HepG2 (cell line): ENCODE measurements around the gene IL1R1. TPM values are rescaled to one million over a fixed set of nuclear protein-coding genes. Genes with fewer than 3 reads are reported as not detected.

ENCODE experiments used
- GATAD2A ChIP-seq: IDR thresholded peaks from 2 replicates; pipeline ENCODE4 v1.6.1; 2016
- HES4 ChIP-seq: sonication (generic); formaldehyde crosslinking; IDR thresholded peaks from 2 replicates; pipeline ENCODE4 v1.9.0; 2021; ENCODE audit warnings: mild to moderate bottlenecking, missing genetic modification reagents, borderline replicate concordance
- HNF4A ChIP-seq: sonication (generic); formaldehyde crosslinking; IDR thresholded peaks from 2 replicates; pipeline ENCODE4 v1.4.0; 2020; ENCODE audit warnings: missing genetic modification reagents
- MED8 ChIP-seq: sonication (generic); formaldehyde crosslinking; IDR thresholded peaks from 2 replicates; pipeline ENCODE4 v1.8.1; 2023; ENCODE audit warnings: mild to moderate bottlenecking, missing genetic modification reagents; ENCODE audit not compliant: insufficient replicate concordance
- NR2C2 ChIP-seq: sonication (generic); formaldehyde crosslinking; IDR thresholded peaks from 2 replicates; pipeline ENCODE4 v1.4.0; 2020; ENCODE audit warnings: missing genetic modification reagents, mild to moderate bottlenecking, moderate library complexity, borderline replicate concordance
- PAWR ChIP-seq: sonication (generic); formaldehyde crosslinking; IDR thresholded peaks from 2 replicates; pipeline ENCODE4 v1.4.0; 2020; ENCODE audit warnings: missing genetic modification reagents, mild to moderate bottlenecking, borderline replicate concordance
- POLR2AphosphoS5 ChIP-seq: IDR thresholded peaks from 2 replicates; pipeline ENCODE4 v1.6.1; 2012; ENCODE audit warnings: low read depth, low read length
- RARA ChIP-seq: IDR thresholded peaks from 2 replicates; pipeline ENCODE4 v1.6.1; 2016; ENCODE audit warnings: missing genetic modification reagents, missing compliant biosample characterization
- TBX2 ChIP-seq: sonication (generic); formaldehyde crosslinking; IDR thresholded peaks from 2 replicates; pipeline ENCODE4 v1.5.0; 2020; ENCODE audit warnings: missing genetic modification reagents, mild to moderate bottlenecking, borderline replicate concordance
- TGIF2 ChIP-seq: IDR thresholded peaks from 2 replicates; pipeline ENCODE4 v1.6.1; 2016; ENCODE audit warnings: control low read depth, missing compliant biosample characterization
- TOE1 ChIP-seq: sonication (generic); formaldehyde crosslinking; IDR thresholded peaks from 2 replicates; pipeline ENCODE4 v1.4.0; 2020; ENCODE audit warnings: mild to moderate bottlenecking, missing genetic modification reagents
- TRAFD1 ChIP-seq: sonication (generic); formaldehyde crosslinking; IDR thresholded peaks from 2 replicates; pipeline ENCODE4 v1.5.1; 2020; ENCODE audit warnings: missing genetic modification reagents, mild to moderate bottlenecking, borderline replicate concordance
- ZNF142 ChIP-seq: sonication (generic); formaldehyde crosslinking; IDR thresholded peaks from 2 replicates; pipeline ENCODE4 v1.4.0; 2020; ENCODE audit warnings: missing genetic modification reagents
- ZNF234 ChIP-seq: sonication (generic); formaldehyde crosslinking; conservative IDR thresholded peaks from 2 replicates; pipeline ENCODE4 v1.5.1; 2020; ENCODE audit warnings: mild to moderate bottlenecking, missing genetic modification reagents
- ZNF331 ChIP-seq: sonication (generic); formaldehyde crosslinking; IDR thresholded peaks from 2 replicates; pipeline ENCODE4 v1.4.0; 2020; ENCODE audit warnings: missing genetic modification reagents
- ZNF335 ChIP-seq: sonication (generic); formaldehyde crosslinking; IDR thresholded peaks from 2 replicates; pipeline ENCODE4 v1.4.0; 2020; ENCODE audit warnings: missing genetic modification reagents
- ZNF33B ChIP-seq: sonication (generic); formaldehyde crosslinking; IDR thresholded peaks from 2 replicates; pipeline ENCODE4 v1.5.1; 2020; ENCODE audit warnings: mild to moderate bottlenecking, missing genetic modification reagents
- ZNF563 ChIP-seq: sonication (generic); formaldehyde crosslinking; IDR thresholded peaks from 2 replicates; pipeline ENCODE4 v1.8.0; 2022; ENCODE audit warnings: mild to moderate bottlenecking, moderate library complexity, missing genetic modification reagents
- ZNF614 ChIP-seq: IDR thresholded peaks from 2 replicates; pipeline ENCODE4 v1.6.1; 2018; ENCODE audit warnings: missing biosample characterization, missing genetic modification reagents, inconsistent platforms, borderline replicate concordance
- ZNF644 ChIP-seq: IDR thresholded peaks from 2 replicates; pipeline ENCODE4 v1.6.1; 2016; ENCODE audit warnings: low read depth
- ZNF687 ChIP-seq: sonication (generic); formaldehyde crosslinking; IDR thresholded peaks from 2 replicates; pipeline ENCODE4 v1.5.1; 2020; ENCODE audit warnings: mild to moderate bottlenecking, missing genetic modification reagents, moderate library complexity
- polyA plus RNA-seq, 8 experiments: library from polyadenylated mRNA; depleted of rRNA in 3 of 8; stranded (reverse) in 7 of 8; unstranded in 1 of 8; fragments of >200 nt; fragmentation: Illumina TruSeq in 4 of 8; extraction: Trizol in 4 of 8; gene quantifications; 2 replicates each; pipeline versions ENCODE4 v1.2.1 to v1.2.3, GENCODE V29; 2011 to 2016; ENCODE audit warnings: low read depth in 4 of 8, missing spikeins in 1 of 8, mixed read lengths in 1 of 8; ENCODE audit not compliant: insufficient read depth in 1 of 8
- total RNA-seq, 5 experiments: library from RNA; depleted of rRNA; stranded (reverse); fragments of >200 nt; fragmentation: Illumina TruSeq; extraction: Trizol; gene quantifications; 2 replicates each; pipeline ENCODE4 v1.2.3, GENCODE V29; 2016; ENCODE audit warnings: low read depth in 1 of 5

Gene IL1R1
- total and polyA plus RNA-seq, 2 of the 13 experiments (the other 11 are each of a cell fraction or from before 2014, with no cell fraction given): 38.0 to 93.1 TPM

- TF ChIP-seq TOE1 (CRISPR knock-in tag) (no peak; the same call in 1 of the 2 replicates), ZNF614 (CRISPR knock-in tag) (peak; percentile 83; the same call in 1 of the 2 replicates), POLR2AphosphoS5 (peak; percentile 45; the same call in 1 of the 2 replicates), ZNF563 (CRISPR knock-in tag) (no peak), ZNF331 (CRISPR knock-in tag) (peak; percentile 89; the same call in 1 of the 2 replicates), HNF4A (peak; percentile 98), MED8 (CRISPR knock-in tag) (peak; percentile 75), ZNF33B (no peak), ZNF687 (CRISPR knock-in tag) (no peak), TBX2 (CRISPR knock-in tag) (peak; percentile 74; the same call in 1 of the 2 replicates), GATAD2A (CRISPR knock-in tag) (peak; percentile 98), RARA (CRISPR knock-in tag) (peak; percentile 87), TRAFD1 (no peak), ZNF335 (CRISPR knock-in tag) (0 out of 2 replicates have a peak, but pooled peaks have one; percentile 26), TGIF2 (CRISPR knock-in tag) (0 out of 2 replicates have a peak, but pooled peaks have one; percentile 22), ZNF234 (CRISPR knock-in tag) (no peak), HES4 (no peak), NR2C2 (CRISPR knock-in tag) (peak; percentile 45; the same call in 1 of the 2 replicates), ZNF644 (peak; percentile 90), ZNF142 (no peak), PAWR (no peak)
Measured at GRCh38 chr2:102107741-102108070, 34.8 kb upstream of the IL1R1 start (continued).
